Transverse colon (tissue), 3 donors: ENCODE measurements around the gene FAM120A.

Experiments
- POLR2A ChIP-seq: fragments of 450-650 bp; IDR thresholded peaks from one replicate; pipeline ENCODE4 v1.6.1; 2016; ENCODE audit warnings: antibody characterized with exemption, mild to moderate bottlenecking, moderate library complexity
- TF ChIP-seq, protein P1 (sequence below), 5 experiments: fragments of 200-600 bp in 3 of 5; fragments of 450-650 bp in 2 of 5; sonication (generic) in 3 of 5; IDR thresholded peaks; 1 replicate in 2 of 5; 2 replicates in 3 of 5; pipeline ENCODE4 v1.5.1; 2016 to 2017; ENCODE audit warnings: antibody characterized with exemption in 5 of 5, inconsistent platforms in 3 of 5, mild to moderate bottlenecking in 2 of 5, moderate library complexity in 1 of 5

DNA sequence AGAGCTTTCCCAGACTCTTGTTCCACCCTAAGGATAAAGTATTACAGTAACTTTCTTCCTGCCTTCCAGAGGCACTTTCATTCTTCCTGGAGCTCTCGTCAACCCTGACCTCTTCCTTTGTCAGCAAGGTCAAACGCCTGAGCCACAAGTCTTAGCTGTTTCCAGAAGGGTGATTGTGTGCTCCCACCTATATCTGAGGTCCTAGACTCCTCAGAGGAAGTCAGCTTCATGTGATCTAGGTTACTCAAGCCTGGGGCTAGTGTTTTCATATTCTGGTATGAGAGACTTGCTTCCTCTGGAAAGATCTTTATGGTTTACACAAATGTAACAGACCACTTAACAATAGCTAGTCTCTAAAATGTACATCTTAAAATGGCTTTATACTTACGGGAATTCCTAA, 5.4 kb upstream of the FAM120A start:
- TF ChIP-seq, protein P1, sequence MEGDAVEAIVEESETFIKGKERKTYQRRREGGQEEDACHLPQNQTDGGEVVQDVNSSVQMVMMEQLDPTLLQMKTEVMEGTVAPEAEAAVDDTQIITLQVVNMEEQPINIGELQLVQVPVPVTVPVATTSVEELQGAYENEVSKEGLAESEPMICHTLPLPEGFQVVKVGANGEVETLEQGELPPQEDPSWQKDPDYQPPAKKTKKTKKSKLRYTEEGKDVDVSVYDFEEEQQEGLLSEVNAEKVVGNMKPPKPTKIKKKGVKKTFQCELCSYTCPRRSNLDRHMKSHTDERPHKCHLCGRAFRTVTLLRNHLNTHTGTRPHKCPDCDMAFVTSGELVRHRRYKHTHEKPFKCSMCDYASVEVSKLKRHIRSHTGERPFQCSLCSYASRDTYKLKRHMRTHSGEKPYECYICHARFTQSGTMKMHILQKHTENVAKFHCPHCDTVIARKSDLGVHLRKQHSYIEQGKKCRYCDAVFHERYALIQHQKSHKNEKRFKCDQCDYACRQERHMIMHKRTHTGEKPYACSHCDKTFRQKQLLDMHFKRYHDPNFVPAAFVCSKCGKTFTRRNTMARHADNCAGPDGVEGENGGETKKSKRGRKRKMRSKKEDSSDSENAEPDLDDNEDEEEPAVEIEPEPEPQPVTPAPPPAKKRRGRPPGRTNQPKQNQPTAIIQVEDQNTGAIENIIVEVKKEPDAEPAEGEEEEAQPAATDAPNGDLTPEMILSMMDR (IDR thresholded peaks at IDR 0.05), result no peak
- TF ChIP-seq POLR2A, result no peak
